ENCODE data around the gene NOS1AP.

DNA sequence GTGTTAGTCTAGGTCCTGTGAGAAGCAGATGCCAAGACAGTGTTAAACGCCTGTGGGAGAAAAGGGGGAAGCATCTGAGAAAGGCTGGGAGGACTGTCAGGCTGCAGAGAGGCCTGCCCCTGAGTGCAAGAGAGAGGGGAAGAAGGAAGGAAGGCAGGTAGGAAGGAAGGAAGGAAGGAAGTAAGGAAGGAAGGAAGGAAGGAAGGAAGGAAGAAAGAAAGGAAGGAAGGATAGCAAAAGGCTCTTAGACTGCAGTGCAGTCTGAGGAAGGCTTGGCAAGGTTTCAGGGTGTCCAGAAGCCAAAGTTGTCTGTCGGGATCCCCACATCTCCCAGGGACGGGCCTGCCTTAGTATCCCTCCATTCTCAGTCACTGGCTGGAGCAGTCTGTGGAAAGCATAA is 224.5 kb downstream of the NOS1AP start:
- TF ChIP-seq SUZ12 (IDR thresholded peaks at IDR 0.05; ENCODE audit: extremely low read depth, insufficient read depth, insufficient read length) (no peak), YY1 (IDR thresholded peaks at IDR 0.05; ENCODE audit: insufficient read depth, insufficient read length) (no peak)
